Measurements from ENCODE around the gene ECSIT. TPM values are rescaled to one million over a fixed set of nuclear protein-coding genes. Genes with fewer than 3 reads are reported as not detected.

The ECSIT gene
- total and polyA plus RNA-seq, 2 experiments from 2014 or later, result 36.6 to 66.5 TPM

DNA sequence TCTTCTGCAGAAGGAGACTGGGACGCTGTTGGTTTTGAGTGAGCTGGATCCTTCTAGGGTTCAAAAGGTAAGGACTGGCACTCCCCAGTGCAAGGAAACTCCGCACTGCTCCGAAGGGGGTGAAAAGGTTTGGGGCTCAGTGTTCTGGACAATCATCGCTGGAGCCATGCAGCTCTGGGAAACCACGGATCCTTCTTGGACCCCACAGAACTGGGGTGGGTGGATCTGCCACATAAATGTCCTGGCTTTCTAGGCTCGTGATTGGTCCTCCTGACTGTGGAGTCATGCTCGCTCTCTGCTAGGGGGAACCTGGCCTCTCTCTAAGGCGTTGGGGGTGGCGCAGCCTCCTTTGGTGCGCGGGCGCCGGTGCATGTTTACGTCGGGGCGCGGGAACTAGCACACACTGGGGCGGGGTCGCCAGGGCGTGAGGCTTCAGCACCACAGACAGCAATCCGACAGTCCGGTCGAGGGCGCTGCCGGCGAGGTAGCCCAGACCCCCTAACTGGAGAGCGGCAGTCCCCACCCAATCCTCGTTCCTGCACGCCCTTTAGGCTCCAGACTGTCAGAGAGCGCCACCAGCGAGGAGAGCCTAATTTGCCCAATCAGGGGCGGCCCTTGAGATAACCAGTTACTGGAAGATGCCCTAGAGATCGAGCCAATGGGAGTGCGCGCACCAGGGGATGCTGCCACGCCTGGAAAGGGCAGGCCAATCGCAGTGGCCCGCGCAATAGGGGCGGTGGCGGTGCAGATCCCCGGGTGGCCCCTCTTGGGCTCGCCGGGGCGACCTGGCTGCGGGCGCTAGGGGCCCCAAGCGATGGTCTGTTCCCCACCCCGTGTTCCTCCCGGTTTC lies 47.2 kb downstream of the ECSIT start:
- Mint-ChIP-seq H3K36me3 (ENCODE audit: low read depth) (no peaks in the 10 kb centered on the region; the same call in 2 of the 3 replicates), H3K9me3 (peaks cover 7% of the 10 kb centered on the region; the same call in 2 of the 3 replicates), H3K4me1 (peaks cover 6% of the 10 kb centered on the region), H3K27me3 (ENCODE audit: insufficient read depth, low read depth, poor library complexity) (peaks cover 52% of the 10 kb centered on the region), H3K27ac (no peak overlapping the region), H3K4me3 (peak overlapping the region; percentile 64)
- peak overlapping the region; percentile 50 for H3K4me3 ChIP-seq
- DNase-seq (ENCODE audit: low spot score) (peak; percentile 95), ATAC-seq (peak; percentile 65)
- no peaks in the 10 kb centered on the region for H3K79me2 ChIP-seq (replicated peaks; ENCODE audit: insufficient read depth)
- no peak overlapping the region for H3K27ac ChIP-seq (ENCODE audit: low read depth)
- H3K36me3 ChIP-seq (ENCODE audit: insufficient read depth), result no peaks in the 10 kb centered on the region
- H2AFZ ChIP-seq, result peak overlapping the region; percentile 74
- H4K20me1 ChIP-seq (replicated peaks; ENCODE audit: insufficient read depth), result no peaks in the 10 kb centered on the region
- TF ChIP-seq JUNB (IDR thresholded peaks at IDR 0.05; ENCODE audit: unreplicated experiment), result no peak
- TF ChIP-seq, protein P1, sequence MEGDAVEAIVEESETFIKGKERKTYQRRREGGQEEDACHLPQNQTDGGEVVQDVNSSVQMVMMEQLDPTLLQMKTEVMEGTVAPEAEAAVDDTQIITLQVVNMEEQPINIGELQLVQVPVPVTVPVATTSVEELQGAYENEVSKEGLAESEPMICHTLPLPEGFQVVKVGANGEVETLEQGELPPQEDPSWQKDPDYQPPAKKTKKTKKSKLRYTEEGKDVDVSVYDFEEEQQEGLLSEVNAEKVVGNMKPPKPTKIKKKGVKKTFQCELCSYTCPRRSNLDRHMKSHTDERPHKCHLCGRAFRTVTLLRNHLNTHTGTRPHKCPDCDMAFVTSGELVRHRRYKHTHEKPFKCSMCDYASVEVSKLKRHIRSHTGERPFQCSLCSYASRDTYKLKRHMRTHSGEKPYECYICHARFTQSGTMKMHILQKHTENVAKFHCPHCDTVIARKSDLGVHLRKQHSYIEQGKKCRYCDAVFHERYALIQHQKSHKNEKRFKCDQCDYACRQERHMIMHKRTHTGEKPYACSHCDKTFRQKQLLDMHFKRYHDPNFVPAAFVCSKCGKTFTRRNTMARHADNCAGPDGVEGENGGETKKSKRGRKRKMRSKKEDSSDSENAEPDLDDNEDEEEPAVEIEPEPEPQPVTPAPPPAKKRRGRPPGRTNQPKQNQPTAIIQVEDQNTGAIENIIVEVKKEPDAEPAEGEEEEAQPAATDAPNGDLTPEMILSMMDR (conservative IDR thresholded peaks at IDR 0.05; ENCODE audit: low read depth in 2 of 2), result peak in 1 of 2 experiments; percentile 30; a peak in 1 of 4 replicates
- TF ChIP-seq EZH2phosphoT487 (IDR thresholded peaks at IDR 0.05; ENCODE audit: unreplicated experiment), result no peak
- peak; percentile 2 for TF ChIP-seq EZH2 (IDR thresholded peaks at IDR 0.05; ENCODE audit: low read depth, unreplicated experiment)
- TF ChIP-seq, protein P2, sequence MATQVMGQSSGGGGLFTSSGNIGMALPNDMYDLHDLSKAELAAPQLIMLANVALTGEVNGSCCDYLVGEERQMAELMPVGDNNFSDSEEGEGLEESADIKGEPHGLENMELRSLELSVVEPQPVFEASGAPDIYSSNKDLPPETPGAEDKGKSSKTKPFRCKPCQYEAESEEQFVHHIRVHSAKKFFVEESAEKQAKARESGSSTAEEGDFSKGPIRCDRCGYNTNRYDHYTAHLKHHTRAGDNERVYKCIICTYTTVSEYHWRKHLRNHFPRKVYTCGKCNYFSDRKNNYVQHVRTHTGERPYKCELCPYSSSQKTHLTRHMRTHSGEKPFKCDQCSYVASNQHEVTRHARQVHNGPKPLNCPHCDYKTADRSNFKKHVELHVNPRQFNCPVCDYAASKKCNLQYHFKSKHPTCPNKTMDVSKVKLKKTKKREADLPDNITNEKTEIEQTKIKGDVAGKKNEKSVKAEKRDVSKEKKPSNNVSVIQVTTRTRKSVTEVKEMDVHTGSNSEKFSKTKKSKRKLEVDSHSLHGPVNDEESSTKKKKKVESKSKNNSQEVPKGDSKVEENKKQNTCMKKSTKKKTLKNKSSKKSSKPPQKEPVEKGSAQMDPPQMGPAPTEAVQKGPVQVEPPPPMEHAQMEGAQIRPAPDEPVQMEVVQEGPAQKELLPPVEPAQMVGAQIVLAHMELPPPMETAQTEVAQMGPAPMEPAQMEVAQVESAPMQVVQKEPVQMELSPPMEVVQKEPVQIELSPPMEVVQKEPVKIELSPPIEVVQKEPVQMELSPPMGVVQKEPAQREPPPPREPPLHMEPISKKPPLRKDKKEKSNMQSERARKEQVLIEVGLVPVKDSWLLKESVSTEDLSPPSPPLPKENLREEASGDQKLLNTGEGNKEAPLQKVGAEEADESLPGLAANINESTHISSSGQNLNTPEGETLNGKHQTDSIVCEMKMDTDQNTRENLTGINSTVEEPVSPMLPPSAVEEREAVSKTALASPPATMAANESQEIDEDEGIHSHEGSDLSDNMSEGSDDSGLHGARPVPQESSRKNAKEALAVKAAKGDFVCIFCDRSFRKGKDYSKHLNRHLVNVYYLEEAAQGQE (IDR thresholded peaks at IDR 0.05; ENCODE audit: unreplicated experiment), result peak; percentile 87
- peak; percentile 29; the same call in 1 of the 2 replicates for TF ChIP-seq POLR2AphosphoS5 (IDR thresholded peaks at IDR 0.05; ENCODE audit: low read depth)
- TF ChIP-seq CREB1 (CRISPR knock-in tag; IDR thresholded peaks at IDR 0.05; ENCODE audit: low read depth), result peak; percentile 38; the same call in 1 of the 2 replicates
- H3K4me2 ChIP-seq, result peak overlapping the region; percentile 73
- H3K9me2 ChIP-seq (ENCODE audit: insufficient read depth), result no peaks in the 10 kb centered on the region
- H3K4me1 ChIP-seq (ENCODE audit: insufficient read depth), result peaks cover 8% of the 10 kb centered on the region
- H3K27me3 ChIP-seq (ENCODE audit: insufficient read depth), result peaks cover 34% of the 10 kb centered on the region
- H3F3A ChIP-seq (replicated peaks; ENCODE audit: low read depth), result peaks cover 16% of the 10 kb centered on the region

Measured in GM23338 (cell line).